PC-9 (cell line): Measurements from ENCODE around the gene TFDP3. TPM values are rescaled to one million over a fixed set of nuclear protein-coding genes. Genes with fewer than 3 reads are reported as not detected.
A peak's percentile ranks its signal among the peaks of the same experiment; 100 is the strongest.

ENCODE experiments used
- BruUV-seq: library from RNA; stranded (reverse); fragments of 400-500 nt; replicated peaks from 2 replicates; lab custom pipeline; 2021; lab: Mats Ljungman, UMichigan
- CTCF ChIA-PET: fragments of 300-600 bp; sonication (Branson Sonifier 250); formaldehyde crosslinking; loops from one replicate; lab custom pipeline; 2022; ENCODE audit warnings: antibody characterized with exemption; lab: Charles Lee
- POLR2A ChIA-PET: fragments of 300-600 bp; sonication (Branson Sonifier 250); formaldehyde crosslinking; loops from one replicate; lab custom pipeline; 2022; ENCODE audit warnings: antibody characterized with exemption; ENCODE audit not compliant: unreplicated experiment; lab: Charles Lee
- DNase-seq, 2 experiments: peaks; one replicate each; pipeline versions ENCODE4 v3.0.0 to v3.0.0-alpha.2; 2015 to 2022; ENCODE audit warnings: mixed read lengths in 1 of 2
- H2AFZ ChIP-seq: fragments of 200-600 bp; sonication (generic); 2 replicates; pipeline ENCODE4 v1.8.1; 2017; ENCODE audit warnings: antibody characterized with exemption
- H3F3A ChIP-seq: fragments of 200-600 bp; sonication (generic); 2 replicates; pipeline ENCODE4 v1.8.1; 2017; ENCODE audit warnings: antibody characterized with exemption, mild to moderate bottlenecking, low read depth; ENCODE audit not compliant: insufficient read depth
- H3K27ac ChIP-seq: fragments of 200-600 bp; sonication (generic); 2 replicates; pipeline ENCODE4 v1.6.1; 2016; ENCODE audit warnings: mixed run types
- H3K27me3 ChIP-seq: fragments of 200-600 bp; sonication (generic); 2 replicates; pipeline ENCODE4 v1.6.1; 2016; ENCODE audit warnings: low read depth, mixed run types; ENCODE audit not compliant: insufficient read depth
- H3K36me3 ChIP-seq: fragments of 200-600 bp; sonication (generic); 2 replicates; pipeline ENCODE4 v1.6.1; 2016; ENCODE audit warnings: low read depth, mixed run types
- H3K4me1 ChIP-seq: fragments of 200-600 bp; sonication (generic); replicated peaks from 2 replicates; pipeline ENCODE4 v1.6.1; 2016; ENCODE audit warnings: mixed run types; ENCODE audit not compliant: insufficient read depth
- H3K4me2 ChIP-seq: fragments of 200-600 bp; sonication (generic); 2 replicates; pipeline ENCODE4 v1.6.1; 2017; ENCODE audit warnings: mixed run types
- H3K4me3 ChIP-seq: fragments of 200-600 bp; sonication (generic); 2 replicates; pipeline ENCODE4 v1.6.1; 2016; ENCODE audit warnings: mixed run types
- H3K79me2 ChIP-seq: fragments of 200-600 bp; sonication (generic); 2 replicates; pipeline ENCODE4 v1.6.1; 2017; ENCODE audit warnings: low read depth, mixed run types
- H3K9me2 ChIP-seq: fragments of 200-600 bp; sonication (generic); 2 replicates; pipeline ENCODE4 v1.8.1; 2017; ENCODE audit warnings: mild to moderate bottlenecking; ENCODE audit not compliant: insufficient read depth
- H3K9me3 ChIP-seq: fragments of 200-600 bp; sonication (generic); 2 replicates; pipeline ENCODE4 v1.8.1; 2016; ENCODE audit warnings: low read depth; ENCODE audit not compliant: insufficient read depth
- H4K20me1 ChIP-seq: fragments of 200-600 bp; sonication (generic); 2 replicates; pipeline ENCODE4 v1.8.1; 2017; ENCODE audit not compliant: insufficient read depth
- EZH2 ChIP-seq: fragments of 200-600 bp; sonication (generic); IDR thresholded peaks from 2 replicates; pipeline ENCODE4 v1.8.0; 2017; ENCODE audit warnings: antibody characterized with exemption, low read depth
- intact Hi-C: fragments of 100-400 bp; cut with micrococcal nuclease; formaldehyde crosslinking; loops from one replicate; pipeline ENCODE4 v1.10.0; 2022; ENCODE audit not compliant: unreplicated experiment
- total RNA-seq: library from RNA; stranded (reverse); gene quantifications from 2 replicates; pipeline ENCODE4 v1.2.3, GENCODE V29; 2021
- TF ChIP-seq, protein P1 (sequence below): fragments of 200-600 bp; sonication (generic); conservative IDR thresholded peaks from 2 replicates; pipeline ENCODE4 v1.6.1; 2017; ENCODE audit warnings: mixed run types, antibody characterized with exemption, mild to moderate bottlenecking, moderate library complexity

The TFDP3 gene
- total RNA-seq, 1 experiment from 2014 or later = not detected

DNA sequence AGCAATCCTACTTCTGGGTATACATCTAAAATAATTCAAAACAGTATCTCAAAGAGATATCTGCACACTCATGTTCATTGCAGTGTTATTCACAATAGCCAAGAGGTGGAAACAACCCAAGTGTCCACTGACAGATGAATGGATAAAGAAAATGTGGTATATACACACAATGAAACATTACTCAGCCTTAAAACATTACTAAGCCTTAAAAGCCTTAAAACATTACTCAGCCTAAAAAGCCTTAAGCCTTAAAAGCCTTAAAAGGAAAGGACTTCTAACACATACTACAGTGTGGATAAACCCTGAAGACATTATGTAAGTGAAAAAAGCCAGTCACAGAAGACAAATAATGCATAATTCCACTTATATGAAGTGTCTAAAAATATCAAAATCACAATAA lies 40.3 kb upstream of the TFDP3 start:
- H3K9me3 ChIP-seq = no peaks in the 10 kb centered on the region
- H3K36me3 ChIP-seq = no peaks in the 10 kb centered on the region
- no peaks in the 10 kb centered on the region for H4K20me1 ChIP-seq
- H3K4me3 ChIP-seq = no peak overlapping the region
- no peaks in the 10 kb centered on the region for H3K79me2 ChIP-seq
- H3K27ac ChIP-seq = no peak overlapping the region
- no peak overlapping the region for H2AFZ ChIP-seq
- no peak overlapping the region for H3K4me2 ChIP-seq
- H3K4me1 ChIP-seq = peaks cover 11% of the 10 kb centered on the region; the same call in 1 of the 2 replicates
- no peaks in the 10 kb centered on the region for H3K27me3 ChIP-seq
- ChIA-PET CTCF (no interaction called here), POLR2A (no interaction called here)
- BruUV-seq = no TSS peak
- TF ChIP-seq, protein P1, sequence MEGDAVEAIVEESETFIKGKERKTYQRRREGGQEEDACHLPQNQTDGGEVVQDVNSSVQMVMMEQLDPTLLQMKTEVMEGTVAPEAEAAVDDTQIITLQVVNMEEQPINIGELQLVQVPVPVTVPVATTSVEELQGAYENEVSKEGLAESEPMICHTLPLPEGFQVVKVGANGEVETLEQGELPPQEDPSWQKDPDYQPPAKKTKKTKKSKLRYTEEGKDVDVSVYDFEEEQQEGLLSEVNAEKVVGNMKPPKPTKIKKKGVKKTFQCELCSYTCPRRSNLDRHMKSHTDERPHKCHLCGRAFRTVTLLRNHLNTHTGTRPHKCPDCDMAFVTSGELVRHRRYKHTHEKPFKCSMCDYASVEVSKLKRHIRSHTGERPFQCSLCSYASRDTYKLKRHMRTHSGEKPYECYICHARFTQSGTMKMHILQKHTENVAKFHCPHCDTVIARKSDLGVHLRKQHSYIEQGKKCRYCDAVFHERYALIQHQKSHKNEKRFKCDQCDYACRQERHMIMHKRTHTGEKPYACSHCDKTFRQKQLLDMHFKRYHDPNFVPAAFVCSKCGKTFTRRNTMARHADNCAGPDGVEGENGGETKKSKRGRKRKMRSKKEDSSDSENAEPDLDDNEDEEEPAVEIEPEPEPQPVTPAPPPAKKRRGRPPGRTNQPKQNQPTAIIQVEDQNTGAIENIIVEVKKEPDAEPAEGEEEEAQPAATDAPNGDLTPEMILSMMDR = no peak
- no peak for TF ChIP-seq EZH2
- no peaks in the 10 kb centered on the region for H3K9me2 ChIP-seq
- intact Hi-C loops = loop anchor here (5.0 kb wide), 1 partner anchor 469 kb away; no protein-coding TSS in a partner anchor
- no peaks in the 10 kb centered on the region for H3F3A ChIP-seq
- no peak for DNase-seq

DNA sequence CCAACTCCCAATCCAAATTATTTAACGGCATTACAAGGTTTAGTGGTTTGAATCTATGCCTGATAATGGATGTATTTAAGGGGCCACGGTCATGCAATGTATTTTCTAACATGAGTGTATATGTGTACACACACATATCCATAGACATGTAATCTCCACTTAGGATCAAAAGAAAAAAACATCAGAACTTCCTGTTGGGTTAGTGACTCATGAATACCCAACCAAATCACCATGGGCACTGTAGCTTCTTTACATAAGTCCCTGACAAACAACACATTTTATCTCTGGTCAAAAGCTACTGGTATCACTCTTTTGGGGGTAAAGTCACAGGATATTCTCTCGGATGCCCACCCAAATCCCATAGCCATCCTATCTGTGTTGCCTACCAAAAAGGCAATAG lies 36.5 kb upstream of the TFDP3 start:
- Histone ChIP-seq H3K27ac (no peak overlapping the region), H3K9me3 (no peaks in the 10 kb centered on the region), H3K4me1 (peaks cover 11% of the 10 kb centered on the region; the same call in 1 of the 2 replicates), H3K36me3 (no peaks in the 10 kb centered on the region), H3K79me2 (no peaks in the 10 kb centered on the region), H3K4me3 (no peak overlapping the region), H3F3A (no peaks in the 10 kb centered on the region), H3K9me2 (no peaks in the 10 kb centered on the region), H4K20me1 (no peaks in the 10 kb centered on the region), H3K27me3 (no peaks in the 10 kb centered on the region), H2AFZ (no peak overlapping the region), H3K4me2 (no peak overlapping the region)
- DNase-seq = peak in 1 of 2 experiments; percentile 70
- BruUV-seq = no TSS peak
- intact Hi-C loops = loop anchor here (5.0 kb wide), 2 partner anchors 418 to 473 kb away; no protein-coding TSS in a partner anchor
- ChIA-PET CTCF (interaction anchor here (0.5 to 0.6 kb wide), 3 partner anchors 26 to 835 kb away, joined by 3 to 4 read pairs (median 3); no protein-coding TSS in a partner anchor), POLR2A (no interaction called here)
- TF ChIP-seq, protein P1 = no peak
- no peak for TF ChIP-seq EZH2

DNA sequence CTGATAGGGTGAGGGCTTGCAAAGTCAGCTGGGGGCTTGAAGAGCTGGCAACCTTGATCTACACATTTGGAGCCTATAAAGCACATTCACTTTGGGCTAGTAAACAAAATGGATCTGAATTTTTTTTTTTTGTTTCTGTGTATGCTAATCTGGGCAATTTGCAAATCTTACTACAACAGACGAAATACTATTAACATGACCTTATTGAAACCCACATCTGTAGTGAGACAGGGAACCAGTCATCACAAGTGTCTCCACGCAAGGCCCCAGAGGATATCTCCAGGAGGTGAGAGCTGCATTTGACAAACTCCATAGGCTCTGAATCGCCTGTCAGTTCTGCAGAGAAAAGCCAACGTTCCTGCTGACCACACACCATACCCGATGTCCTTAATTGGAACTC lies 33.0 kb upstream of the TFDP3 start:
- Histone ChIP-seq H3K36me3 (no peaks in the 10 kb centered on the region), H3F3A (no peaks in the 10 kb centered on the region), H3K27ac (no peak overlapping the region), H4K20me1 (no peaks in the 10 kb centered on the region), H3K27me3 (no peaks in the 10 kb centered on the region; the same call in 1 of the 2 replicates), H3K9me3 (peaks cover 12% of the 10 kb centered on the region; the same call in 1 of the 2 replicates), H3K4me1 (peaks cover 11% of the 10 kb centered on the region; the same call in 1 of the 2 replicates), H2AFZ (no peak overlapping the region), H3K9me2 (no peaks in the 10 kb centered on the region), H3K79me2 (no peaks in the 10 kb centered on the region), H3K4me3 (no peak overlapping the region), H3K4me2 (no peak overlapping the region)
- CTCF ChIA-PET = no interaction called here
- no peak for TF ChIP-seq EZH2
- TF ChIP-seq, protein P1 = no peak
- no peak for DNase-seq
- POLR2A ChIA-PET = no interaction called here
- intact Hi-C loops = loop anchor here (5.0 kb wide), 1 partner anchor 421 kb away; no protein-coding TSS in a partner anchor
- BruUV-seq = no TSS peak
